ENCODE measurements around the gene MAPK6. TPM values are rescaled to one million over a fixed set of nuclear protein-coding genes. Genes with fewer than 3 reads are reported as not detected.

The MAPK6 gene
- total and polyA plus RNA-seq, 10 of the 15 experiments (the other 5 are each of a cell fraction or from before 2014, with no cell fraction given) = 20.6 to 100 (median 52.6) TPM

DNA sequence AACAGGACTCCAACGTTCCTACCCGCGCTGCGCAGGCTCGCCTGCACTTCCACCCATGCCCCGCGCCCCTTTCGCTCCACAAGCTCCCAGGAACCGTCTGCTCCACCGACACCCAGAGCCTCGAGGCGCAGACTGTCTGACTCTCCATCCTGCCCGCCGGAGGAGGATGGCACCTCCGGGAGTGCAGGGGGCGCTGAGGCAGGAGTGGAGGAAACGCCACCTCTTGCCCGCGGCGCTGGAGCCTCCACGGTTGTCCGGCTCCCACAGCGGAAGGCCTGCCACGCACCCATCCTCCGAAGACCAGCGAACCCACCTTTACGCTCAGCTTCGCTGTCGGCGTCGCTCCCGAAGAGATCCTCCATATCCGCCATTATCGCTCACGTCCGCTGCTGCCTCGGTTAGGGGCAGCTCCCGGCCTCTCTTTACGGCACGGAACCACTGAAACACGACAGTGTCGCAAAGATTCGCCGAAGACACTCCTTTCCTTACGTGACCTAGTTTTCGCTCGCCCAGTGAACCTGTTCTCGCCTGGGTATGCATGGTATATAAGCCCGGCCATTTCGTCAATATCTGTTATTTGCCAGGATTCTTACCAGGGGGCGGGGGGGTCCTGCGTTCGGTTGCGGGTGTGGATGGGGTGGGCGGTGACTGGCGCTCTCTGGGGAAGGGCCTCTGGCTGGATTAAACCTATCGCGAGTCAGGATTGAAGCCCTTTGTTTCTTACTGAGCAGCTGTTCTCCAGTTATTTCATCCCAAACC, 47.5 kb upstream of the MAPK6 start, which contains the start of gene LEO1 (continued):
- TF ChIP-seq, protein P1, sequence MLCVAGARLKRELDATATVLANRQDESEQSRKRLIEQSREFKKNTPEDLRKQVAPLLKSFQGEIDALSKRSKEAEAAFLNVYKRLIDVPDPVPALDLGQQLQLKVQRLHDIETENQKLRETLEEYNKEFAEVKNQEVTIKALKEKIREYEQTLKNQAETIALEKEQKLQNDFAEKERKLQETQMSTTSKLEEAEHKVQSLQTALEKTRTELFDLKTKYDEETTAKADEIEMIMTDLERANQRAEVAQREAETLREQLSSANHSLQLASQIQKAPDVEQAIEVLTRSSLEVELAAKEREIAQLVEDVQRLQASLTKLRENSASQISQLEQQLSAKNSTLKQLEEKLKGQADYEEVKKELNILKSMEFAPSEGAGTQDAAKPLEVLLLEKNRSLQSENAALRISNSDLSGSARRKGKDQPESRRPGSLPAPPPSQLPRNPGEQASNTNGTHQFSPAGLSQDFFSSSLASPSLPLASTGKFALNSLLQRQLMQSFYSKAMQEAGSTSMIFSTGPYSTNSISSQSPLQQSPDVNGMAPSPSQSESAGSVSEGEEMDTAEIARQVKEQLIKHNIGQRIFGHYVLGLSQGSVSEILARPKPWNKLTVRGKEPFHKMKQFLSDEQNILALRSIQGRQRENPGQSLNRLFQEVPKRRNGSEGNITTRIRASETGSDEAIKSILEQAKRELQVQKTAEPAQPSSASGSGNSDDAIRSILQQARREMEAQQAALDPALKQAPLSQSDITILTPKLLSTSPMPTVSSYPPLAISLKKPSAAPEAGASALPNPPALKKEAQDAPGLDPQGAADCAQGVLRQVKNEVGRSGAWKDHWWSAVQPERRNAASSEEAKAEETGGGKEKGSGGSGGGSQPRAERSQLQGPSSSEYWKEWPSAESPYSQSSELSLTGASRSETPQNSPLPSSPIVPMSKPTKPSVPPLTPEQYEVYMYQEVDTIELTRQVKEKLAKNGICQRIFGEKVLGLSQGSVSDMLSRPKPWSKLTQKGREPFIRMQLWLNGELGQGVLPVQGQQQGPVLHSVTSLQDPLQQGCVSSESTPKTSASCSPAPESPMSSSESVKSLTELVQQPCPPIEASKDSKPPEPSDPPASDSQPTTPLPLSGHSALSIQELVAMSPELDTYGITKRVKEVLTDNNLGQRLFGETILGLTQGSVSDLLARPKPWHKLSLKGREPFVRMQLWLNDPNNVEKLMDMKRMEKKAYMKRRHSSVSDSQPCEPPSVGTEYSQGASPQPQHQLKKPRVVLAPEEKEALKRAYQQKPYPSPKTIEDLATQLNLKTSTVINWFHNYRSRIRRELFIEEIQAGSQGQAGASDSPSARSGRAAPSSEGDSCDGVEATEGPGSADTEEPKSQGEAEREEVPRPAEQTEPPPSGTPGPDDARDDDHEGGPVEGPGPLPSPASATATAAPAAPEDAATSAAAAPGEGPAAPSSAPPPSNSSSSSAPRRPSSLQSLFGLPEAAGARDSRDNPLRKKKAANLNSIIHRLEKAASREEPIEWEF (IDR thresholded peaks at IDR 0.05; ENCODE audit: insufficient replicate concordance, low read depth, low read length) = peak; percentile 22
- TF ChIP-seq IKZF1 (conservative IDR thresholded peaks at IDR 0.05) (peak; percentile 89), LARP7 (IDR thresholded peaks at IDR 0.05) (peak; percentile 74), BACH1 (IDR thresholded peaks at IDR 0.05; ENCODE audit: borderline replicate concordance) (peak; percentile 70; the same call in 1 of the 2 replicates), RUNX3 (IDR thresholded peaks at IDR 0.05; ENCODE audit: low read length) (peak; percentile 73), EP300 (IDR thresholded peaks at IDR 0.05; ENCODE audit: borderline replicate concordance in 1 of 2, control insufficient read depth in 1 of 2, low read depth in 2 of 2, low read length in 2 of 2) (no peak), ZBED1 (IDR thresholded peaks at IDR 0.05; ENCODE audit: borderline replicate concordance) (peak; percentile 44; the same call in 1 of the 2 replicates), BHLHE40 (IDR thresholded peaks at IDR 0.05; ENCODE audit: borderline replicate concordance in 1 of 2, low read depth in 2 of 2, low read length in 1 of 2) (peak in 1 of 2 experiments; percentile 50; a peak in 1 of 4 replicates), SMC3 (IDR thresholded peaks at IDR 0.05; ENCODE audit: borderline replicate concordance, low read length) (no peak), MXI1 (IDR thresholded peaks at IDR 0.05; ENCODE audit: low read depth, low read length) (peak; percentile 79; the same call in 1 of the 2 replicates), CREM (IDR thresholded peaks at IDR 0.05; ENCODE audit: low read depth) (peak; percentile 28; the same call in 1 of the 2 replicates), SMAD5 (IDR thresholded peaks at IDR 0.05; ENCODE audit: low read depth) (peak; percentile 88), BRCA1 (IDR thresholded peaks at IDR 0.05; ENCODE audit: low read depth, low read length) (no peak)
- TF ChIP-seq, protein P2, sequence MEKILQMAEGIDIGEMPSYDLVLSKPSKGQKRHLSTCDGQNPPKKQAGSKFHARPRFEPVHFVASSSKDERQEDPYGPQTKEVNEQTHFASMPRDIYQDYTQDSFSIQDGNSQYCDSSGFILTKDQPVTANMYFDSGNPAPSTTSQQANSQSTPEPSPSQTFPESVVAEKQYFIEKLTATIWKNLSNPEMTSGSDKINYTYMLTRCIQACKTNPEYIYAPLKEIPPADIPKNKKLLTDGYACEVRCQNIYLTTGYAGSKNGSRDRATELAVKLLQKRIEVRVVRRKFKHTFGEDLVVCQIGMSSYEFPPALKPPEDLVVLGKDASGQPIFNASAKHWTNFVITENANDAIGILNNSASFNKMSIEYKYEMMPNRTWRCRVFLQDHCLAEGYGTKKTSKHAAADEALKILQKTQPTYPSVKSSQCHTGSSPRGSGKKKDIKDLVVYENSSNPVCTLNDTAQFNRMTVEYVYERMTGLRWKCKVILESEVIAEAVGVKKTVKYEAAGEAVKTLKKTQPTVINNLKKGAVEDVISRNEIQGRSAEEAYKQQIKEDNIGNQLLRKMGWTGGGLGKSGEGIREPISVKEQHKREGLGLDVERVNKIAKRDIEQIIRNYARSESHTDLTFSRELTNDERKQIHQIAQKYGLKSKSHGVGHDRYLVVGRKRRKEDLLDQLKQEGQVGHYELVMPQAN (conservative IDR thresholded peaks at IDR 0.05) = peak; percentile 76
- TF ChIP-seq, protein P3, sequence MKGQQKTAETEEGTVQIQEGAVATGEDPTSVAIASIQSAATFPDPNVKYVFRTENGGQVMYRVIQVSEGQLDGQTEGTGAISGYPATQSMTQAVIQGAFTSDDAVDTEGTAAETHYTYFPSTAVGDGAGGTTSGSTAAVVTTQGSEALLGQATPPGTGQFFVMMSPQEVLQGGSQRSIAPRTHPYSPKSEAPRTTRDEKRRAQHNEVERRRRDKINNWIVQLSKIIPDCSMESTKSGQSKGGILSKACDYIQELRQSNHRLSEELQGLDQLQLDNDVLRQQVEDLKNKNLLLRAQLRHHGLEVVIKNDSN (IDR thresholded peaks at IDR 0.05; ENCODE audit: borderline replicate concordance, extremely low read length, insufficient read depth, low read depth, low read length) = no peak
- TF ChIP-seq, protein P4, sequence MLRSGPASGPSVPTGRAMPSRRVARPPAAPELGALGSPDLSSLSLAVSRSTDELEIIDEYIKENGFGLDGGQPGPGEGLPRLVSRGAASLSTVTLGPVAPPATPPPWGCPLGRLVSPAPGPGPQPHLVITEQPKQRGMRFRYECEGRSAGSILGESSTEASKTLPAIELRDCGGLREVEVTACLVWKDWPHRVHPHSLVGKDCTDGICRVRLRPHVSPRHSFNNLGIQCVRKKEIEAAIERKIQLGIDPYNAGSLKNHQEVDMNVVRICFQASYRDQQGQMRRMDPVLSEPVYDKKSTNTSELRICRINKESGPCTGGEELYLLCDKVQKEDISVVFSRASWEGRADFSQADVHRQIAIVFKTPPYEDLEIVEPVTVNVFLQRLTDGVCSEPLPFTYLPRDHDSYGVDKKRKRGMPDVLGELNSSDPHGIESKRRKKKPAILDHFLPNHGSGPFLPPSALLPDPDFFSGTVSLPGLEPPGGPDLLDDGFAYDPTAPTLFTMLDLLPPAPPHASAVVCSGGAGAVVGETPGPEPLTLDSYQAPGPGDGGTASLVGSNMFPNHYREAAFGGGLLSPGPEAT (IDR thresholded peaks at IDR 0.05; ENCODE audit: low read depth) = peak; percentile 73

Data from GM12878 (cell line).